Measurements from ENCODE around the gene GPC4.

Gene GPC4

GRCh38 chrX:133405498-133406185 is 9.6 kb downstream of the GPC4 start:
- TF ChIP-seq CREB5 (CRISPR knock-in tag; IDR thresholded peaks at IDR 0.05; ENCODE audit: low read depth), result no peak
- no peak for TF ChIP-seq GLIS3 (CRISPR knock-in tag; IDR thresholded peaks at IDR 0.05)
- TF ChIP-seq POU6F1 (CRISPR knock-in tag; IDR thresholded peaks at IDR 0.05; ENCODE audit: borderline replicate concordance, low read depth), result no peak
- TF ChIP-seq RARB (CRISPR knock-in tag; IDR thresholded peaks at IDR 0.05), result no peak
- no peak for TF ChIP-seq ARNTL (CRISPR knock-in tag; IDR thresholded peaks at IDR 0.05; ENCODE audit: borderline replicate concordance, low read depth)
- no peak for TF ChIP-seq ZFP3 (CRISPR knock-in tag; IDR thresholded peaks at IDR 0.05)
- TF ChIP-seq ZC3H10 (CRISPR knock-in tag; IDR thresholded peaks at IDR 0.05), result no peak
- no peak for ATAC-seq

GRCh38 chrX:133403984-133404383 is 11.3 kb downstream of the GPC4 start:
- no peak for ATAC-seq

GRCh38 chrX:133402830-133403625 is 12.3 kb downstream of the GPC4 start:
- no peak for ATAC-seq
- TF ChIP-seq SNAI2 (CRISPR knock-in tag; IDR thresholded peaks at IDR 0.05) (no peak), GLIS3 (CRISPR knock-in tag; IDR thresholded peaks at IDR 0.05) (no peak), ZNF70 (CRISPR knock-in tag; IDR thresholded peaks at IDR 0.05) (no peak), PPARA (CRISPR knock-in tag; IDR thresholded peaks at IDR 0.05; ENCODE audit: borderline replicate concordance) (no peak), CSDC2 (CRISPR knock-in tag; IDR thresholded peaks at IDR 0.05) (no peak), PATZ1 (CRISPR knock-in tag; IDR thresholded peaks at IDR 0.05; ENCODE audit: borderline replicate concordance) (no peak), ISL1 (CRISPR knock-in tag; IDR thresholded peaks at IDR 0.05) (no peak), RARB (CRISPR knock-in tag; IDR thresholded peaks at IDR 0.05) (no peak), ZNF565 (CRISPR knock-in tag; conservative IDR thresholded peaks at IDR 0.05; ENCODE audit: low read depth) (no peak), ARNTL (CRISPR knock-in tag; IDR thresholded peaks at IDR 0.05; ENCODE audit: borderline replicate concordance, low read depth) (no peak), ZFP30 (CRISPR knock-in tag; IDR thresholded peaks at IDR 0.05) (no peak), CSRNP3 (CRISPR knock-in tag; IDR thresholded peaks at IDR 0.05) (no peak), ZNF8 (CRISPR knock-in tag; IDR thresholded peaks at IDR 0.05) (no peak), ZFP3 (CRISPR knock-in tag; IDR thresholded peaks at IDR 0.05) (no peak)

More at GRCh38 chrX:133403984-133404383, 11.3 kb downstream of the GPC4 start:
- TF ChIP-seq ZC3H10 (CRISPR knock-in tag; IDR thresholded peaks at IDR 0.05) (no peak), RARB (CRISPR knock-in tag; IDR thresholded peaks at IDR 0.05) (no peak), GLIS3 (CRISPR knock-in tag; IDR thresholded peaks at IDR 0.05) (no peak), ZNF70 (CRISPR knock-in tag; IDR thresholded peaks at IDR 0.05) (no peak), CREB5 (CRISPR knock-in tag; IDR thresholded peaks at IDR 0.05; ENCODE audit: low read depth) (no peak), TCF4 (CRISPR knock-in tag; IDR thresholded peaks at IDR 0.05; ENCODE audit: borderline replicate concordance) (no peak), CSRNP3 (CRISPR knock-in tag; IDR thresholded peaks at IDR 0.05) (no peak), POU6F1 (CRISPR knock-in tag; IDR thresholded peaks at IDR 0.05; ENCODE audit: borderline replicate concordance, low read depth) (no peak)
